Daoy (cell line): ENCODE results near the gene FILIP1L. TPM values are rescaled to one million over a fixed set of nuclear protein-coding genes. Genes with fewer than 3 reads are reported as not detected.
A peak's percentile ranks its signal among the peaks of the same experiment; 100 is the strongest.

Source experiments
- DNase-seq: peaks from one replicate; pipeline ENCODE4 v3.0.0-alpha.2; 2015; ENCODE audit warnings: low read depth
- total RNA-seq: library from RNA; depleted of rRNA; stranded (reverse); fragments of >200 nt; shearing (Covaris generic); gene quantifications from 2 replicates; pipeline ENCODE4 v1.2.3, GENCODE V29; 2014

FILIP1L gene
- total RNA-seq, 1 experiment from 2014 or later = 26.5 TPM

DNA sequence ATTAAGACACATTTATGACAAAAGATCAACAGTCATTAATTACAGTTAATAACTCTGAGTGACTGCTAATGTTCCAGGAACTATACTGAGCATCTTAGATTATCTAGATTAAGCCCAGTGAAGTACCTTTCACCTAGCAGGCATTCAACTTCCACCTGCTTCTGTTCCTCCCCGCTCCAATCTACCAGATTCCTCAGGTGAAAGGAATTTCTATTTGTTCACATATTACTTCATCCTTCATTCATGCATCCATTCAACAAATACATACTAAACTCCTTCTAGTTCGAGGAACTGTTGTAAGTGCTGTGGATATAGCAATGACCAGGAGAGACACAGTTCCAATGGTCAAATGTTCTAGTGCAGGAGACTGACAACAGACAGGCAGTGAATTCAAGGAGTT lies 139.3 kb downstream of the FILIP1L start:
- DNase-seq = no peak

DNA sequence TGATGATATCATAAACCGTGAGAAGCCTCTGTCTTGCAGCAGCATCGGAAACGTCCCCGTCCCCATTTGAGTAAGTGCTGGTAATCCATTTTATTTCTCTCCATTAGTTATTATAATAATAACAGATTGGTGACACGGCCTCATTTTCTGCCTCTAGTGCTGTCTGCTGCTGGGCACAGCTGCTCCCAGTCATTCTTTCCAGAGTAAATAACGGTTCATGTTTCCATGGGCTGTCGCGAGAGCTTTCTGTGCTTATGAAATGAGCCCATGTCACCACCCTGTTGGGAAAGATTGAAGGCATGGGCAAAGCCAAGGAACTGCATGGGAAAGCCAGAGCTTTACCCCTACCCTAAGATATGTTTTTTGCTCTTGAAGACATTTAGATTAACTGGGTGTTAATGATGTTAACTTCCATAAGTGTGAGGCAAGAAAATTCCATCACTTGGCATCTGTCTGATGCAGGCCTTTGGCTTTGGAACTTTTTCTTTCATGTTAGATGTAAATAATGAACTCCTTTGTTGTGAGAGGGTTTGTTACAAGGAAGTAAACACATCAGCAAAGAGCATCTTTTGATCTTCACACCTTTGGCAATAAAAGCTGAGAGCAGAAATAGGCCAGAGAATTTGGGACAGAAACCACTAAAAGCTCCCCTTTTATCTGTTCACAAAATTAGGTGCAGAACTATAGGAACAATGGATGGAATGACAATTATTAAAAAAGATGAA lies 141.8 kb downstream of the FILIP1L start:
- peak; percentile 9 for DNase-seq

DNA sequence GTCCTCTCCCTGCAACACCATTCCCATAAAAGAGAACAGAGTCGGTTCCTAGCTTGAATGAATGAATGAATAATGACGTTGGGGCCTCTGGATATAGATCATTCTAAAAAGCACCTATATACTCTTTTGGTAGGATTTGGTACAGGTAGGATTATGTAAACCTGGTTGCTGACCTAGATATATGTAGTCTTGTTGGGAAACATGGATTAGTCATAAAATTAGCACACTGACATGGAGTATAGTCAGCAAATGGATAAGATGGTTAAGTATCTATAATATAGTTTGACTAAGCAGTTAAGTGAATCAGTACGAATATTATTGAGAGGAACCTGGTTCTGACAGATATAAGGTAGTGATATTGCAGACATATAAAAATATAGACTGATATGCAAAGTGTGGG lies 142.5 kb downstream of the FILIP1L start:
- DNase-seq = no peak

DNA sequence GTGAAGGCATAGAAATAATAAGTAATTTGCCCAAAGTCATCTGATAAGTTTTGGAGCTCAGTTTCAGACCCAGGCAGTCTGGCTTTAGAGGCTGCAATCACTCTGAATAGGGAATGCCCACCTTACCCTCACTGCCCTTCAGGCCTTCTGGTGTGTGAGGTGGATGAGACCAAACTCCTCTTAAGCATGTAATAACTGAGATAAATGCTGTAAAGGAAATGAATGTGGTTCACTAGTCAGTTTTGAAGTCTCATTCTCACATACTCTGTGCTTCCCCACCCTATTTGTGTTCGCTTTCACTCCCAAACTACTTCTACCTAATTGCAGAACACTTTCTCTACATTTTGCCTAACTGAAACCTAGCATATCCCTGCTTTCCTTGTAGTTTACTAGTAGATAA lies 144.1 kb downstream of the FILIP1L start:
- no peak for DNase-seq

DNA sequence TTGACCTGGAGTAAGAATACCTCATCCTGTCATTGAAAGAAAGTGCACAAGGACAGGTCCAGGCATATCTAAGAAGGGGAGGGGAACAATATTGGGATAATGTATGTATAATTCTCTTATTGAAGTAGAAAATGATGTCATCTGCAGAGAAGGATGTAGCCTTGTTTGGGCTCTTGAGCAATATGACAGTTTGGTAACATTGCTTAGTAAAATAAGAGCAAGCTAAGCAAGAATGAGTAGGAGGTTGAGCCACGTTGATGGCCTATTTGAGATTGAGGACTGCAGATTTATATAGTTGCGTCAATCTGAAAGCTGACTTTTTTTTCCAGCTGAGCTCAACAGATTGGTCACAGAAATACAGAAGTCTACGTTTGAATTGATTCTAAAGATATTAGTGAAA lies 145.2 kb downstream of the FILIP1L start:
- DNase-seq = no peak

DNA sequence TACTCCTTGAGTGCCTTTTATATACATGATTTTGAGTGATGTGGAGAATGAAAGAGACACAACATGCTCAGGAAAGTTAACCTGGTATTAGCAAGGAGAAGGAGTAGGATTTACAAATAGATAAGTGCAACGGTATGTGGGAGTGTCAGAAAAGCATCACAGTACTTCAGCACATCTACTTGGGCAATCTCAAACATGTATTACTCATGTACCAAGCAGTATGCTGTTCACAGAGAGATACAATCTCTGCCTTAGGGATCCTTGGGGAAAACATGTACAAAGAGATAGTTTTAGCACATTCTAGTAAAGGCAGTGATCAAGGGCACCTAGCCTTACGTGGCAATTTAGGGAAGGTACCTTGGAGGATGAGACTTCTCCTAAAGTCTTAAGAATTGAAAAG lies 146.5 kb downstream of the FILIP1L start:
- no peak for DNase-seq

DNA sequence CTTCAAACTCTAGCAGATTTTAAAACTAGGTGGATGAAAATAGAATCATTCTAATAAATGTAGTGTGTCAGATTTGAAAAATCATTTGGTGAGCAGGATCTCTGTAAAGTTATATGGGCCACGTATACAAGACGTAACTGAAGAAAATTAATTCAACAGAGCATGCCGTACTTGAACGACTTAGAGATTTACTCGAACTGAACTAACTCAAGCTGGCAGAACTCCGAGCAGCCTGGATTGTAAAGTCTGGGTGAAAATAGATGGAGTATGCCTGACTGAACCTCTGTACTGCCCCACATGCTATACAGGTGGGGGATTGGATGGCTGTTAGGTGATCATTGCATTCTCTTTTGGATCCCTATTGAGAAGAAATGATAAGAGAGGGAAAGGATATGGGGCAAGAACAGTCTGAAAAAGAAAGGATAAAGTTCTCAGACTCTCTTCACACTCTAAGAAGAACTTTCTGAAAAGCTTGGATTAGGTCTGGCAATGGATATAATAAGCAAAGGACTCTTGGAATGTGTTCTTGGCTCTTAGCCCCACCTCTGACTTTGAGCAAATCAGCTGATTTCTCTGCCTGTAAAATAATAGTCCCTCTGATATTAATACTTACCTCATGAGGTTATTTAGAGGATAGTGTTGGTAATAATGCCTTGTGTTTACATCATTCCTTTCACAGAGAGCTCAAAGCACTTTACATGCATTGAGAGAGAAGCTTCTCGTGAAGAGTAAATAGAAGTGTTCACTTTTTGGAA lies 147.5 kb downstream of the FILIP1L start:
- no peak for DNase-seq

DNA sequence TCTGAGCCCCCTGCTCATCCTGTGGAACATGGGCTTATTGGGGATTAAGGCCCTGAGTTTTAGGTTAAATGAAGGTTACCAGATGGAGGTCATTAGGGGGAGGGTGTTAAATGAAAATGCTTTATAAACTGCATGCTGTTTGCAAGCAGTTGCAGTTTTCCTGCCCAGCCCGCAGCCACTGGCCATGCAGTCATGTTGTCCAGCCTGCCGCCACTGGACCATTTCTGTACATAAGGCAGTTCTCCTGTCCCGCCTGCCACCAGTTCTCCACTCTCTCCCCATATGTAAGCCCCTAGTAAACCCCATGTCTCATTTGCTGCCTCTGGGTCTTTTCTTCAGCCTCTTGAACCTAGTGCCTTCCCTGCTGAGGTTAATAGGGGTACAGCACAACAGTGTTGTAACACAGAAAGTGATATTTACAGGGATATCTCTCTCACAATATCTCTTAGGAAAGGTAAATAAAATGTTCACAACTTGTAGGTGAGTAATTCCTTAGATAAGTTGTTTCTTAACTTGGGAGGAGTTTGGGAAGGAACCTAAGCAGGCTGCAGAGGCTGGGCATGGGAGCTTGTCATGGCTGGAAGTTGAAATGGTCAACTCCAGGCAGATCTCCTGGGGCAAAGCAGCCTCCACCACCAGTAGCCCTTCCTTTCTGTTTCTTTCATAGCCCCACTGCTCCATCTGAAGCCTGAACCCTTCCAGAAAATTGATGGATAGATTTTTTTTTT lies 148.5 kb downstream of the FILIP1L start:
- DNase-seq = no peak

DNA sequence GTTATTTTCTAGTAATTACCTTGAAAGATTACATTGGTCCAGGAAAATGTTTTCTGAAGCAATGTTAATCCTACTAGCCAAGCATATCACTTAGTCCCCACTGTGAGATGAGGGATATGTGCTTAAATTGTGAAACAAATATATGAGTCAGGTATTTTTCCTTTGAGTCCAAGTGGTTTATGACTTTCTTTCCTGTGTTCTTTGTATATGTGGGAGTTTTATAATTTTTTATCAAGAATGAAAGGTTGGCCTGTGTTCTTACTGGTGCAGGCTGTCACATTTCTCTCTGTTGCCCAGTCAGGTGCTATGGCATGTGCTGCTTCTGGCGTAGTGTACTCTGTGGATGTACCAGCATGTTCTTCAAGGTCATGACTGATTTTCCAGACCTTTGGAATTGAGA lies 149.2 kb downstream of the FILIP1L start:
- DNase-seq = no peak

DNA sequence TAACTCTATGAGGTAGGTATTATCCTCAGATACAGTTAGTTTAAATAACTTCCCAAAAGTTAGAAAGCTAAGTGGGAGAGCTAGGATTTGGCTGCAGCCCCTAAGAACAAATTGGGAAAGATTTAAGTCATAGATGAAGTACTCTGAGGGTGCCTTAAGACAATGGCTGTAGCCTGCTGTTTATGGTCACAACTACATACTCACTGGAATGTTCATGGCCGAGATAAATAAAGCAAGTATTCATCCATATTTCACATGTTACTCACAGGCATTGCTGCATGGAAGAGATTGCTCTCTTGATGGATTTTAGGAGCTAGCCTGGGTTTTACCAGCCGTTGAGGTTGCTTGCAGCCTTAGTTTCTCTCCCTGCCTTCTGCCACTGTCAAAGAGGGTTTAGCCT lies 151.6 kb downstream of the FILIP1L start:
- peak; percentile 41 for DNase-seq

DNA sequence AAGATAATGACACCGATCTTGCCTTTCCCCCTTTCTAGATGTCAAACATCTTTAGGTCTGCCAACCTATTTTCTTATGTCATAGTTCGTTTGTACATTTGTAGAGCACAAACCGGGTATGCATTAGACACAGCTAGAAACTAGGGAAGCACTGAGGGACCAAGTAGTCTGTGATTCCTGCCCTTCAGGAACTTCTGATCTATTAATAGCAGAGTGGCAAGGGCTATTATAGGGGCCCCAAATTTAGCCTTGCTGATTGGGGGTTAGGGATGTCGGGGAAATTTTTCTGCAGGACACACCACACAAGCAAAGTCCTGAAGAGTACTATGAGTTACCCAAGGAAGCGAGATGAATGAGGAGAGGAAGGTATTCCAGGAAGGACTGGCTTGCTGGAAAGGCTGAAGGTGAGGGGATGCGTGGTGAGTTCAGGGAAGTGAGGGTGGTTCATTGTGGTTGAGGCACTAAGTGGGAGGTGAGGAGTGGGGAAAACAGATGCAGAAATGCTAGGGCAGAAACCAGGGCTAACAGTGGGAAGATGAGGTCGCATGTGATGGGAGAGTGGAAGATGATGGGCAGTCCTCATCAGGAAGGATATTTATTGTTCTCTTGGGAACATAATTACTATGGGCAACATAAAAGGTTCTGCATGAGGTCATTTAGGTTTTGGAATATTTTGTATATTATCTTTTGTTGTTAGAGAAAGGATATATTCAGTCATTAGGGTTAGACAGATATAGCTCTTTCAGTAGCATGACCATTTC lies 152.4 kb downstream of the FILIP1L start:
- no peak for DNase-seq

DNA sequence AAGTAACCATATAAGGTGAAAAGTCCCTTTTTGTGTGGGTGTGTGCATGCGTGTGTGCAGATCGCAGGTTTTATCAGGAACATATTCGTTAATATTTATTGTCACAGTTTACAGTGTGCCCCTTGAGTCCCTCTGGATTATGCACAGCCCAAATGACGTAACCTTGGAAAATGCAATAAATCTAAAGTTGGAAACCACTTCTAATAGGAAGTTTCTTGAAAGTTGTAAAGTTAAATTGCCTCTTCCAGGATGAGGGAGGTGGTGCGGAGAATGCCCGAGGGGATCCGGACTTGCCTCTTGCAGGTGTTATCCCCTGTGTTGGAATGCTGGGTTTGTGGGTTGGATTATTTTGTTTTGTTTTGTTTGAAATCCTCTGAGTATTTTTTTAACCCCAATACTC lies 153.4 kb downstream of the FILIP1L start:
- DNase-seq = peak; percentile 62

DNA sequence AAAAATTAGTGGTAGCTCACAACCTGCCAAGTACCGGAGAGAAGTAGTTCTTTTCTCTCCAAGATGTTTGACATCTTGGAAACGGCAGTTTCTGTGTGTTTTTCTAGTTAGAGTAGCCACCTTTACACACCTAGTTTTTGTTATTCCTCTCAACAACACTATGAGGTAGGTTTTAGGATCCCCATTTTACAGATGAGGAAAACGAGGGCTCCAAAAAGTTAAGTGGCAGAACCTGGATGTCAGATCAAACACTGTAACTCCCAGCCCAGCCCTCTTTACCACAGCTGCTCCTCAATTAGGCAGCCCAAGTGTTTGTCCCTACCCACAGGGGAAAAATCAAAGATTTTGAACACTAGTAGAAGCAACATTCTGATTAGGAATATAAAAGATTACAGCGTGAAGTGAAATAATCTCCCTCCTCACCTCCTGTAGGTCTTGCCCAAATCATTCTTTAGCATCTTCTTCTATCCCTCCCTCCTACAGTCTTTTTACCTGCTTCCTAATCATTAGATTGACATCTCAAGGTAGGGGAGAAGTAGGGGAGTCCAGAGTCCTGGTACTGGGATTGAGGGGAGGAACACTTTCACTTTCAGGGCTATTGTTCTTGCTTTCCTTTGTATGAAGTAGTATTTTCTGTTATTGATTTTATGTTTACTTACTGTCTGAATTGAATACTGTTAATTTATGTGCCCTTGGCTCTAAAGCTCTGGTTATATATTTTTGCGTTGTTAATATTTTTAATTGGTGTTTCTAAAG lies 154.0 kb downstream of the FILIP1L start:
- DNase-seq = no peak

DNA sequence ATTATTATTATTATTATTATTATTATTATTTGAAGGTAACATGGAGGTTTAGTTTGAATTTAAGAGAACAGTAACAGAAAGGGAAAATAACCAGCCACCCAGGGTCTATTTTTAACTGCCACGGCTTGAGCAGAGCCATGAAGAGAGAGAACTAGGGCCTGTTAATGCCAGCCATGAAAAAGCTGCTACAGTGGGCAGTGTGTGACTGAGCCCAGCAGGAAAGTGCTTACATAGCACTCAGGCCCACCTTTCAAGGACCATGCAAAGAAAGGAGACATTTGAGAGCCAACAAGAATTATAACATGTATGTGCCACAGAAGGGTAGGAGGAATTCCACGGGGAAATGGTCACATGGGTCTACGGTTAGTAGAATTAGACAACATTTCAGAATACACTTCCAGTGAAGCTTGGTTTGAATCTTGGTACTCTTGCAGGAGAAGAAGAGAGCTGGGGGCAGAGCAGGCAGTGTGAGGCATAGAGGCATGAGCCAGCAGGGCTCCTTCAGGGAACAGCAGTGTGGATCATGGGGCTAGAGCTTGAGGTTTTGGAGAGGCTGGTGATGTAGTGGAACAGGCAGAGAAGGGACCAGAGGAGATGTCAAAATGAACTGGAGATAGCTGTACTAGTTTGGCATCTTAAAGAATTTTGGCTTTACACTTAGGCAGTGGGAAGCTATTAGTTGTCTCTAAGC lies 155.9 kb downstream of the FILIP1L start:
- no peak for DNase-seq

DNA sequence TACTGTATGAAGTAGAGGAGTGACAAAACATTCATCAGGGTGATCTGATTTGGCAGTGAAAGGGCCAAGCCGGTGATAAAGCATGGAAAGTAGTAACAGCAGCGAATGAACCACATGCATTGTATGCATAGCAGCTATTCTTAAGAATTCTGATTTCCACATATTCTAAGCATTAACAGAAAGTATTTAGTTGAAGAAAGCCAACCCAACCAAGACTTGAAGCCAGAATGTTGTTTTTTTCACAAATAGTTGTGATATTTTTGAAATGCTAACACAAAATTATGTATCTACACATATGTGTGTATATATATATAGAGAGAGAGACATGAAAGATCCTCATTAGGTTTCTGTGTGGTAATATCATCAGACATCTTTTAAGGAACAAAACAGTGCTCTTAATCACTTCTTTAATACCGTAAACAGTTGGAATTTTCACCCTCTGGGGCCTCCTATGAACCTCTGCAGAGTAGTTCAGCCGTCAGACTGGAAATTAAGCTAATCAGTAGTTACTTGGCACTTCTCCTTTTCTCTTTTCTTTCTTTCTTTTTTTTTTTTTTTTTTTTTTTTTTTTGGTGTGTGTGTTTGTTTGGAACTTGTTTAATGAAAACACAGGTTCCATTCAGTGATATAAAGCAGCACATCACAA lies 157.0 kb downstream of the FILIP1L start:
- no peak for DNase-seq

DNA sequence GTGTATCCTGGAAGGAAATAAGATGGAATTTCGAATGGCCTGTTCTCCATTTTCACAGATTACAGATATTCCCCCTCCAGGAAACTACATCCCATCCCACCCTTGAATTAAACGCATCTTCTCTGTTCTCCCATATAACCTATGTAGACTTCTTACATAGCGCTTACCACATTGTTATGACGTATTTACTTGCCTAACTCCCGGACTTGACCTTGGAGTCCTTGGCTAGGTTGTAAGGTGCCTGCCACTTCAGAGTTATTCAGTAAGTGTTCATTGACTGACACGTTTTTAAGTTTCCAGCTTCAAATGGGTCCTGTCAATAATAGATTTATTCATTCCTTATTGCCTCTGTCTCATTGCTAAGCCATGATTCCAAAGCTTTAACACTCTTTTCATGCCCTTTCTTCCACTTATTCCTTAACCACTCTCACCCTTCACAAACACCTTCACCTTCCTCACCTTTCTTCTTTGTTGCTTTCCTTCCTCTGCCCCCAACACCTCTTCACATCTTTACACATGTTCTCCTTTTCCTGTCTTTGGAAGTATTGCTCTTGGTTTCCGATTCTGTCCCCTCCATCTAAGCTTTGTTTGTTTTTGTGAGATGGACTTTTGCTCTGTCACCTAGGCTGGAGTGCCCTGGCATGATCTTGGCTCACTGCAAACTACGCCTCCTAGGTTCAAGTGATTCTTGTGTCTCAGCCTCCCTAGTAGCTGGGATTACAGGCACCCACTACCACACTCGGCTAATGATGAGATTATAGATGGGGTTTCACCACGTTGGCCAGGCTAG lies 158.3 kb downstream of the FILIP1L start:
- DNase-seq = no peak

DNA sequence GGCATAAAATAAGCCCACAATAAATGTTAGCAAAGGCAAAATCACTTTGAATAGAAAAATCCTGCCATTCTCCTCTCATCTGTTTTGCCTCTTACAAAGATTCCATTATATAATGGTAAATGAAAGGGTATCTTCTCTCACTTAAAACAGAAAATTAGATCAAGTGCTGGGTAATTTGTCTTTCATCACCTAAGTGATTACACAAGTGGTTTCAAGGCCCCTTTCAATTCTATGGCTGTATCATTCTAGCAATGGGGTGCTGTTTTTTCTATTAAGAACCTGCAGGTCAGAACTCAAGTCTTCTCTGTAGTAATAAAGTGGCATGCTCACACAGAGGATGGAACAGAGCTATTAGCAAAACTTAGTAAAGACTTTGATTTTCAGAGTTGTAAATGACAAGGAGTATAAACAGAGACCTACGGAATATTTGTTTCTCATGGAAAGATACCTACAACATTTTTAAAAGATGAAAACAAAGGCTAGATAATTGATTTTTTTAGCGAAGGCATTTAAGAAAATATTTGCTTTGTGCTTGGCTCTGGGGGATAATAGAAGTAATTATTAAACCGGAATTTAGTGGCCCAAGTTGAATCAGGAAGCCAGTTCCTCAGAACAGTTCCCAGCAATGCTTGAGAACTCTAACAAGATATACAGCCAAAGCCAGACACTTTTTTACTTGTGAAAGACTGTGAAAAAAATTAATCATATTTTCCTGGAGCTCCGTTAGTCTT lies 159.2 kb downstream of the FILIP1L start:
- no peak for DNase-seq

DNA sequence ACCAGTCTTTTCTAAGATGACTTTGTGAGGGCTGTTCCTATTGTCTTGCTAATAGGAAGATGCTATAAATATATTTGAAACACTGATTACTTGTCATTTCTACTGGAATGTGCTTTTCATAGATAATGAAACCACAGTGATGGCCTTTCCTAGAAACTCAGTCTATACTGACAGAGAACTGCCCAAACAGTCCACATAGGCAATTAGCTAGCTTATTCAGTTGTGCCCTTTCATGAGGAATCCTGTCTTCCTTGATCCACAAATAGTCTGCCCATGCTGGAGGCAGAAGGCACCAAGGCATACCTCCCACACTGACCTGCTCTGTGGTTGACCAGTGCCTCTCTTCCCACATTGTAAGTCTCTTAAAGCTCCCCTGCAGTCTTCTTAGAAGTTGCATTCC lies 160.7 kb downstream of the FILIP1L start:
- no peak for DNase-seq

DNA sequence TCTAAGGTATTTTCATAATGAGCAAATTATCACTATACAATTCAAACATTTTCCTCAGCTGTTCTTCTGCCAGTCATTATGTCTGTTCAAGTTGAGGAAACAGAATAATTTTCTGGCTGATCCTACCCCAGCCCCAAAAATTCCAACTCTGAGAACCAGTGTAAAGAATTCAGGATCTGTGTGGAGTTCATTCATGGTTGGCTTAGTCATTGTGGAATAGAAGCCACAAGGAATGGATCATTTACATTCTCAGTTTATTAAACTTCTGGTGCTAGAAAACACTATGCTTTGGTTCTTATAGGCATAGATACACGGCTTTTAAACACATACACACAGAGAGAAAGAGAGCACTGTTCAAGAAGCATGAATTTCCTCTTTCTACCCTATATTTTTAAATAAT lies 162.0 kb downstream of the FILIP1L start:
- DNase-seq = peak; percentile 75
